SU-DHL-6 (cell line): ENCODE data around the gene CMTM7.

ENCODE experiments used
- CTCF ChIP-seq: fragments of 200-600 bp; sonication (generic); IDR thresholded peaks from one replicate; pipeline ENCODE4 v1.5.1; 2017; ENCODE audit warnings: antibody characterized with exemption, mild to moderate bottlenecking, low read length, moderate library complexity; ENCODE audit not compliant: insufficient read depth, poor library complexity, severe bottlenecking
- EZH2phosphoT487 ChIP-seq: fragments of 200-600 bp; sonication (generic), shearing (Covaris generic); conservative IDR thresholded peaks from 2 replicates; pipeline ENCODE4 v1.6.1; 2018; ENCODE audit warnings: mild to moderate bottlenecking, antibody characterized with exemption, low read length, moderate library complexity, mixed read lengths

- TF ChIP-seq CTCF (no peak), EZH2phosphoT487 (no peak)
Measured at GRCh38 chr3:32395496-32395895, 3.8 kb downstream of the CMTM7 start.
